Peyer's patch (tissue), 4 donors: ENCODE measurements around the gene BMP7. TPM values are rescaled to one million over a fixed set of nuclear protein-coding genes. Genes with fewer than 3 reads are reported as not detected.

Source experiments
- DNase-seq, 3 donors: peaks; one replicate each; pipeline ENCODE4 v3.0.0-alpha.2; 2017 to 2019
- H3K27ac ChIP-seq, 4 donors: fragments of 200-600 bp; sonication (generic); one replicate each; pipeline ENCODE4 v1.5.1; 2016 to 2019
- H3K27me3 ChIP-seq, 2 donors: fragments of 200-600 bp; sonication (generic); one replicate each; pipeline ENCODE4 v1.5.1; 2019
- H3K36me3 ChIP-seq, 3 donors: fragments of 200-600 bp; sonication (generic); one replicate each; pipeline ENCODE4 v1.5.1; 2016 to 2019
- H3K4me1 ChIP-seq, 4 donors: fragments of 200-600 bp; sonication (generic); one replicate each; pipeline ENCODE4 v1.5.1; 2016 to 2019
- H3K4me3 ChIP-seq, 4 donors: fragments of 200-600 bp; sonication (generic); 1 replicate in 3 of 4; 2 replicates in 1 of 4; pipeline ENCODE4 v1.5.1; 2016 to 2019; ENCODE audit warnings: mild to moderate bottlenecking in 1 of 4
- H3K9me3 ChIP-seq, 4 donors: fragments of 200-600 bp; sonication (generic); one replicate each; pipeline ENCODE4 v1.5.1; 2016 to 2019; ENCODE audit warnings: mild to moderate bottlenecking in 1 of 4
- CTCF ChIP-seq, 6 experiments: fragments of 450-650 bp in 4 of 6; fragments of 200-600 bp in 2 of 6; sonication (generic) in 1 of 6; IDR thresholded peaks; one replicate each; pipeline ENCODE4 v1.5.1; 2017 to 2019; ENCODE audit warnings: antibody characterized with exemption in 6 of 6, mild to moderate bottlenecking in 3 of 6, moderate library complexity in 1 of 6
- POLR2A ChIP-seq, 2 donors: fragments of 450-650 bp; IDR thresholded peaks; one replicate each; pipeline ENCODE4 v1.5.1; 2017; ENCODE audit warnings: antibody characterized with exemption in 2 of 2, mild to moderate bottlenecking in 2 of 2, moderate library complexity in 2 of 2
- total RNA-seq, 4 donors: library from RNA; depleted of rRNA; stranded (reverse); fragments of >200 nt; gene quantifications; one replicate each; pipeline ENCODE4 v1.1.0, GENCODE V29; 2016

The BMP7 gene
- total RNA-seq, 4 donors from 2014 or later, result 0.67 to 2.7 TPM; not detected in 2

- H3K36me3 ChIP-seq, result no peaks in the 10 kb centered on the region
- no peak for DNase-seq
- H3K9me3 ChIP-seq, result no peaks in the 10 kb centered on the region
- H3K4me1 ChIP-seq, result no peaks in the 10 kb centered on the region
- H3K27me3 ChIP-seq, result no peaks in the 10 kb centered on the region
- no peak overlapping the region for H3K4me3 ChIP-seq
- no peak for TF ChIP-seq CTCF (IDR thresholded peaks at IDR 0.05)
- no peak for TF ChIP-seq POLR2A (IDR thresholded peaks at IDR 0.05)
- H3K27ac ChIP-seq, result no peak overlapping the region
These were observed 91.7 kb downstream of the BMP7 start for GRCh38 chr20:57174737-57175136.

DNA sequence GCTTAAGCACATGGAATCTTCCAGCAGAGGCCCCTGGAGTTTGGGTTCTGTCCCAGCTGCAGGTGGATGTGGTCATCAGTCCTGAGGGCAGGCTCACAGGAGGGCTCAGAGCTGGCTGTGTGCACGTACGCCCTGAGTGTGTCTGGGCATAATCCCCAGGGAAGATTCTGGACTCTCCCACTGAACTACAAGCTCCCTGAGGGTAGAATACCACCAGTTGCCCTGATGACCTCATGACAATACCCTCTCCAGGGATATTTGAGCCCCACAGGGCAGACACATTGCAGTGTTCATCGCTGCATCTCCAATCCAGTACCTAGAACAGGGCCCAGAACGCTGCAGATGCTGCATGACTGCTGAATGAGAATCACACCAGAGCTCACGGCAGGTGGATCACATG, 92.5 kb downstream of the BMP7 start:
- H3K36me3 ChIP-seq, result no peaks in the 10 kb centered on the region
- no peak overlapping the region for H3K27ac ChIP-seq
- no peak for TF ChIP-seq POLR2A (IDR thresholded peaks at IDR 0.05)
- no peak for TF ChIP-seq CTCF (IDR thresholded peaks at IDR 0.05)
- no peaks in the 10 kb centered on the region for H3K27me3 ChIP-seq
- H3K9me3 ChIP-seq, result no peaks in the 10 kb centered on the region
- DNase-seq, result no peak
- H3K4me1 ChIP-seq, result no peaks in the 10 kb centered on the region
- no peak overlapping the region for H3K4me3 ChIP-seq

DNA sequence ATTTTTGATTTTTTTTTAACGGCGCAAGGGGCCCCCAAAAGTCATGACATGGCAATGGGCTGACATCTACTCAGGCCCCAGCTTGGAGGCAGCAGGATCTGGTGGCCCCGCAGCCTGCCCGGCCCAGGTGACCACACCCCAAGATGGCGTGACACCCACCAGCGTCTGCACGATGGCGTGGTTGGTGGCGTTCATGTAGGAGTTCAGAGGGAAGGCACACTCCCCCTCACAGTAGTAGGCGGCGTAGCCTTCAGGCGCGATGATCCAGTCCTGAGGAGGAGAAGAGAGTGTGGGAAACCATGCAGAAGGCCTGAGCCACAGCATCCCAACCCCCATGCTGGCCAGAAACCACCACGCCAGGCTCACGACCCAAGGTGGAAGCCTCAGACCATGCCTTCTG, 93.4 kb downstream of the BMP7 start:
- H3K9me3 ChIP-seq, result no peaks in the 10 kb centered on the region
- no peak for DNase-seq

DNA sequence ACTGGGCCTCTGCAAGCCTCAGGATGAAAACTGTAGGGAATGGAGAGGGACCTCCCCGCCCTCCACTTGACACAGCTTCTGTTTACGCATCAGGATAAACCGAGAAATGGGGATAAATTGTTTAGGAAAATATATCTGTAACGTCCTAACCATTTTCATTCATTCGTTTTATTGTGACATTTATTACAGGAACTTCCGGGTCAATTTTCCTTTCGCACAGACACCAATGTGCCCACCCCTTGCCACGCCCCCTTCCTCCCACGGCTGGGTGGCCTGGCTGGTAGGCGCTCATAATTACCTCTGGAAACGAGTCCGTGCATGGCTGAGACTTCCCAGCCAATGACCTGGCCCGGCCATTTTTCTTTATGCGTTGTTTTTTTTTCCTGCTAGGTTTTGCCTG, 96.1 kb downstream of the BMP7 start:
- H3K9me3 ChIP-seq, result no peaks in the 10 kb centered on the region

More for the DNA sequence above, 93.4 kb downstream of the BMP7 start:
- TF ChIP-seq POLR2A (IDR thresholded peaks at IDR 0.05) (no peak), CTCF (IDR thresholded peaks at IDR 0.05) (no peak)
- H3K4me3 ChIP-seq, result no peak overlapping the region
- H3K27ac ChIP-seq, result no peak overlapping the region
- no peaks in the 10 kb centered on the region for H3K36me3 ChIP-seq
- H3K4me1 ChIP-seq, result no peaks in the 10 kb centered on the region
- no peaks in the 10 kb centered on the region for H3K27me3 ChIP-seq

DNA sequence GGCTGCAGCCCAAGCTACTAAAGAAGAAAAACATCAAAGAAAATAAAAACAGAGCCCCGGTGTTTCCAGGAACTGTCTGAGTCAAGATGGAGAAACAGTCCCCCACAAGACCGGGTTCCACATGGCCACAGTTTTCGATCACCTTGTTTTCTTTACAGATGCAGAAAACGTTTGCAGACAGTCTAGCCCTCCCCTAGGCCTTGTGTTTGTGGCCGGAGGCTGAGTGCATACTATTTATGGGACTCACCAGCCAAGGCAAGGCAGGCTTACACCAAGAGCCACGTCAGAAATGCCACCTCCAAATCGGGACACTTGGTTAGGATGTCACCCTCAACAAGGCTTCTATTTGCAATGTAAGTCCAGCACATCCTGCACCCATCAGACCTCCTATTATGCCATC, 97.3 kb downstream of the BMP7 start:
- TF ChIP-seq CTCF (IDR thresholded peaks at IDR 0.05) (no peak), POLR2A (IDR thresholded peaks at IDR 0.05) (no peak)
- DNase-seq, result peak in 1 of 3 donors; percentile 10
- no peaks in the 10 kb centered on the region for H3K27me3 ChIP-seq

More for the DNA sequence above, 96.1 kb downstream of the BMP7 start:
- no peak overlapping the region for H3K4me3 ChIP-seq
- TF ChIP-seq POLR2A (IDR thresholded peaks at IDR 0.05) (no peak), CTCF (IDR thresholded peaks at IDR 0.05) (no peak)
- DNase-seq, result peak in 1 of 3 donors; percentile 19
- H3K36me3 ChIP-seq, result no peaks in the 10 kb centered on the region
- no peaks in the 10 kb centered on the region for H3K4me1 ChIP-seq
- no peak overlapping the region for H3K27ac ChIP-seq
- no peaks in the 10 kb centered on the region for H3K27me3 ChIP-seq

More for the DNA sequence above, 97.3 kb downstream of the BMP7 start:
- Histone ChIP-seq H3K27ac (peak overlapping the region in 1 of 4 donors; percentile 5), H3K4me3 (no peak overlapping the region), H3K36me3 (no peaks in the 10 kb centered on the region), H3K9me3 (no peaks in the 10 kb centered on the region), H3K4me1 (no peaks in the 10 kb centered on the region)
